ENCODE data around the gene HDAC4.

The HDAC4 gene

DNA sequence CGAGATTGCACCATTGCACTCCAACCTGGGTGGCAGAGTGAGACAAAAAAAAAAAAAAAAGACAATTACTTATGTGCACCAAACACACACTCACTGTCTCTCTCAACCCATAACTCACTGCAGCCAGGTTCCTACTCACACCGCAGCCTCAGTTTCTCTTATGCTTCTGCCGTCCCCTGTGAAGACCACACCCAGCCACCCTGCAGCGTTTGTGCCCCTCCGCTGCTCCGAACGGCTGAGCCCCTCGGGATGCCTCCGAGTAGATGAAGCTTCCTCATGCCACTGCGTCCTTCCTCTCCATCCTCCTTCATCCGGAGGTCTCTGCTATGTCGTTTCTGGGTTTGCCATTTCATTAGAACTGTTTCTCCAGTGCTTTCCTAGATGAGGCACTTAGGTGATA is 392.8 kb downstream of the HDAC4 start:
- TF ChIP-seq, protein P1, sequence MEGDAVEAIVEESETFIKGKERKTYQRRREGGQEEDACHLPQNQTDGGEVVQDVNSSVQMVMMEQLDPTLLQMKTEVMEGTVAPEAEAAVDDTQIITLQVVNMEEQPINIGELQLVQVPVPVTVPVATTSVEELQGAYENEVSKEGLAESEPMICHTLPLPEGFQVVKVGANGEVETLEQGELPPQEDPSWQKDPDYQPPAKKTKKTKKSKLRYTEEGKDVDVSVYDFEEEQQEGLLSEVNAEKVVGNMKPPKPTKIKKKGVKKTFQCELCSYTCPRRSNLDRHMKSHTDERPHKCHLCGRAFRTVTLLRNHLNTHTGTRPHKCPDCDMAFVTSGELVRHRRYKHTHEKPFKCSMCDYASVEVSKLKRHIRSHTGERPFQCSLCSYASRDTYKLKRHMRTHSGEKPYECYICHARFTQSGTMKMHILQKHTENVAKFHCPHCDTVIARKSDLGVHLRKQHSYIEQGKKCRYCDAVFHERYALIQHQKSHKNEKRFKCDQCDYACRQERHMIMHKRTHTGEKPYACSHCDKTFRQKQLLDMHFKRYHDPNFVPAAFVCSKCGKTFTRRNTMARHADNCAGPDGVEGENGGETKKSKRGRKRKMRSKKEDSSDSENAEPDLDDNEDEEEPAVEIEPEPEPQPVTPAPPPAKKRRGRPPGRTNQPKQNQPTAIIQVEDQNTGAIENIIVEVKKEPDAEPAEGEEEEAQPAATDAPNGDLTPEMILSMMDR (IDR thresholded peaks at IDR 0.05; ENCODE audit: extremely low read depth, insufficient read depth, missing control alignments), result no peak
- in situ Hi-C loops (cut with MboI; ENCODE audit: low pct_unique_long_range_greater_than_20kb, low sequenced_read_pairs, unreplicated experiment), result no loop called here

DNA sequence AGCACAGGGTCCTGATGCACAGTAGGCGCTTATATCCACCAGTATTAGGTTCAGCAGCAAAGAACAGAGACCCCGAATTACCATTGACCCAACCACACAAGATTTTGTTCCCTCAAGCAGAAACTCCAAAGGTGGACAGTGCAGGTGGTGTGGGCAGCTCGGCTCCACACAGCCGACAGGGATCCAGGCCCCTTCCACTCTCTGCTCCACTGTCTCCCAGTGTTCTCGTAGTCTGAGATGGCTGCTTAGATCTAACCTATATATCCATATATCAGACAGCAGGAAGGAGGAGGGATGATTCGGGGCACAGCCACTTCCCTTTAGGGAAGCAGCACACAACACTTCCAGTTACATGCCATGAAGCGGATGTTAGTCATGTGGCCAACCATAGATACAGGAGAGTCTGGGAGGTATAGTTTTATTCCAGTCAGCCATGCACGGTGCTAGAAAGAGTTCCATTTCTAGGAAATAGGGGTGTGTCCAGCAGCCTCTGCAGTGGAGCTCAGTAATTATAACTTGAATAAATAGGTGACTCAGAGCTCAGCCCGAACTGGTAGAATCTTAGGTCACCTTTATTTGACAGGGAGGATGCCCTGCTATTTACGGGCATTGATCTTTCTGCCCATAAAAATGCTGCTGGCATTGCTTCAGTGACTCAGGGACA is 394.1 kb downstream of the HDAC4 start:
- TF ChIP-seq, protein P1 (IDR thresholded peaks at IDR 0.05; ENCODE audit: extremely low read depth, insufficient read depth, missing control alignments), result no peak
- no peak for DNase-seq (ENCODE audit: low spot score)
- in situ Hi-C loops (cut with MboI; ENCODE audit: low pct_unique_long_range_greater_than_20kb, low sequenced_read_pairs, unreplicated experiment), result no loop called here

More for the DNA sequence above, 392.8 kb downstream of the HDAC4 start:
- no peak for DNase-seq (ENCODE audit: low spot score)

DNA sequence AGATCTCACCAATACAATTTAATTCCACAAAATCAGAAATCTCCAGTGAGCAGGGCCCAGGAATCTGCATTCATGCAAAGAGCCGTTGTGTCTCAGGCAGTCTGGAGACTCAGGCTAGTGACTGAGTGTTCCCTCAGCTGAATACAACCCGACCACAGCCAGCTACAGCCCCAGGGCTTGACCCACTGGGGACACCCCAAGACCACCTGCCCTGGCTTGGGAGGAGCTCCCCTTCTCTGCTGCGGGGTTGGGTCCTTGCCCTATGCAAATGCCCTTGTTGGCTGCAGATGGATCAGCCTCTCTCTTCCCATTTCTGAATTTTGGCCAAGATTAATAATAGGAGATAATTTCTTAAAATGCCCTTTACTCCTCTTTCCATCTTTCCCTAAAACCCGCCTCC is 395.2 kb downstream of the HDAC4 start:
- in situ Hi-C loops (cut with MboI; ENCODE audit: low pct_unique_long_range_greater_than_20kb, low sequenced_read_pairs, unreplicated experiment), result no loop called here
- DNase-seq (ENCODE audit: low spot score), result no peak
- TF ChIP-seq, protein P1 (IDR thresholded peaks at IDR 0.05; ENCODE audit: extremely low read depth, insufficient read depth, missing control alignments), result no peak

GRCh38 chr2:239004274-239005015 is 396.4 kb downstream of the HDAC4 start:
- TF ChIP-seq, protein P1 (IDR thresholded peaks at IDR 0.05; ENCODE audit: extremely low read depth, insufficient read depth, missing control alignments), result no peak

GRCh38 chr2:239003624-239004273 is 397.1 kb downstream of the HDAC4 start:
- DNase-seq (ENCODE audit: low spot score), result no peak
- TF ChIP-seq, protein P1 (IDR thresholded peaks at IDR 0.05; ENCODE audit: extremely low read depth, insufficient read depth, missing control alignments), result no peak
- in situ Hi-C loops (cut with MboI; ENCODE audit: low pct_unique_long_range_greater_than_20kb, low sequenced_read_pairs, unreplicated experiment), result no loop called here

More at GRCh38 chr2:239004274-239005015, 396.4 kb downstream of the HDAC4 start:
- in situ Hi-C loops (cut with MboI; ENCODE audit: low pct_unique_long_range_greater_than_20kb, low sequenced_read_pairs, unreplicated experiment), result no loop called here
- no peak for DNase-seq (ENCODE audit: low spot score)

DNA sequence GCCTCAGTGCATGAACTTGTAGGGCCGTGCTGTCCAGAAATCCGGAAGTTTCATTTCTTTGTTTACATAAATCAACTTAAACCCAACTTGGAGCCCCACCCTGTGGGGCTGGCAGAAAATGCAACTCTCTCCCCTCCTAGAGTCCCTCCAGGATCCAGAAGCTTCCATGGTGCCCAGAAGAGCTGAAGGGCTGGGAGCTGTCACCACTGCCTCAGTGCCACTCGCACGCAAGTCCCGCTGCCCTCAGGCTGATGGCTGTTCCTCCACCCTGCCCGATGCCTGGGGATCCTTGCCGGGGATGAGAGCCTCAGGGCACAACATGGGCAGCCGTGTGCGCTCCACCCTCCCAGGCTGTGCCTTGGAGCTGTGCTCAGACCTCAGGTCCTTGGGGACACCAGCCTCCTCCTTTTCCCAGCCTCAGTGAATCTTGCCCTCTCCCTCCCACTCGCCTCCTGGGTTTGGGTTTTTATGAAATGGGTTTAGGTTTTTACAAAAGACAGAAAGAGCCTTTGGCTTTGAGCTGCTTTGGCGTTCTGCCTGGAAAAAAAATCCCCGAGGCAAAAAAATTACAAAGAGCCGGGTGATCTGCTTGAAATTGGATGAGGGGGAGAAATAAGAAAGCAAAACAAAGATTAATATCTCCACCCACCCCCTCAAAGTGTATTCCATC is 397.7 kb downstream of the HDAC4 start:
- in situ Hi-C loops (cut with MboI; ENCODE audit: low pct_unique_long_range_greater_than_20kb, low sequenced_read_pairs, unreplicated experiment), result no loop called here
- DNase-seq (ENCODE audit: low spot score), result no peak
- TF ChIP-seq, protein P1 (IDR thresholded peaks at IDR 0.05; ENCODE audit: extremely low read depth, insufficient read depth, missing control alignments), result no peak

Data from GM13977 (cell line).